WI38 (cell line): ENCODE data around the gene SP140L.
"Not testable (repeated sequence)": the region's sequence is repeated elsewhere in the genome, so short reads cannot be mapped to it uniquely, and the experiment has no call there.

ENCODE experiments used
- H3K4me3 ChIP-seq: 2 replicates; pipeline ENCODE4 v1.5.1; 2011; ENCODE audit warnings: low read depth, mild to moderate bottlenecking, control low read depth, low read length
- TF ChIP-seq, protein P1 (sequence below): IDR thresholded peaks from 2 replicates; pipeline ENCODE4 v1.5.1; 2012; ENCODE audit warnings: low read depth, mild to moderate bottlenecking, control low read depth, low read length

The SP140L gene

DNA sequence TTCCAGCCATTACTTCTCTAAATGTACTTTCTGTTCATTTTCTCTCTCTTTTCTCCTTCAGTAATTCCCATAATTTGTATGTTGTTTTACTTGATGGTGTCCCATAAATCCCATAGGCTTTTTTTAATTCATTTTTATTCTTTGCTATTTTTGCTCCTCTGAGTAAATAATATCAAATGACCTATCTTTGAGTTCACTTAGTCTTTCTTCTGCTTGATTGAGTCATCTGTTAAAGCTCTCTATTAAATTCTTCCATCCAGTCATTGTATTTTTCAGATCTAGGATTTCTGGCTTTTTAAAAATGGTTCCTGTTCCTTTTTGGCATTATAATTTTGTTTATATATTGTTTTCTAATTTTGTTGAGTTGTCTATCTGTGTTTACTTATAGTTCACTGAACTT is 102.5 kb downstream of the SP140L start:
- H3K4me3 ChIP-seq, result no peak overlapping the region
- TF ChIP-seq, protein P1, sequence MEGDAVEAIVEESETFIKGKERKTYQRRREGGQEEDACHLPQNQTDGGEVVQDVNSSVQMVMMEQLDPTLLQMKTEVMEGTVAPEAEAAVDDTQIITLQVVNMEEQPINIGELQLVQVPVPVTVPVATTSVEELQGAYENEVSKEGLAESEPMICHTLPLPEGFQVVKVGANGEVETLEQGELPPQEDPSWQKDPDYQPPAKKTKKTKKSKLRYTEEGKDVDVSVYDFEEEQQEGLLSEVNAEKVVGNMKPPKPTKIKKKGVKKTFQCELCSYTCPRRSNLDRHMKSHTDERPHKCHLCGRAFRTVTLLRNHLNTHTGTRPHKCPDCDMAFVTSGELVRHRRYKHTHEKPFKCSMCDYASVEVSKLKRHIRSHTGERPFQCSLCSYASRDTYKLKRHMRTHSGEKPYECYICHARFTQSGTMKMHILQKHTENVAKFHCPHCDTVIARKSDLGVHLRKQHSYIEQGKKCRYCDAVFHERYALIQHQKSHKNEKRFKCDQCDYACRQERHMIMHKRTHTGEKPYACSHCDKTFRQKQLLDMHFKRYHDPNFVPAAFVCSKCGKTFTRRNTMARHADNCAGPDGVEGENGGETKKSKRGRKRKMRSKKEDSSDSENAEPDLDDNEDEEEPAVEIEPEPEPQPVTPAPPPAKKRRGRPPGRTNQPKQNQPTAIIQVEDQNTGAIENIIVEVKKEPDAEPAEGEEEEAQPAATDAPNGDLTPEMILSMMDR, result no peak

DNA sequence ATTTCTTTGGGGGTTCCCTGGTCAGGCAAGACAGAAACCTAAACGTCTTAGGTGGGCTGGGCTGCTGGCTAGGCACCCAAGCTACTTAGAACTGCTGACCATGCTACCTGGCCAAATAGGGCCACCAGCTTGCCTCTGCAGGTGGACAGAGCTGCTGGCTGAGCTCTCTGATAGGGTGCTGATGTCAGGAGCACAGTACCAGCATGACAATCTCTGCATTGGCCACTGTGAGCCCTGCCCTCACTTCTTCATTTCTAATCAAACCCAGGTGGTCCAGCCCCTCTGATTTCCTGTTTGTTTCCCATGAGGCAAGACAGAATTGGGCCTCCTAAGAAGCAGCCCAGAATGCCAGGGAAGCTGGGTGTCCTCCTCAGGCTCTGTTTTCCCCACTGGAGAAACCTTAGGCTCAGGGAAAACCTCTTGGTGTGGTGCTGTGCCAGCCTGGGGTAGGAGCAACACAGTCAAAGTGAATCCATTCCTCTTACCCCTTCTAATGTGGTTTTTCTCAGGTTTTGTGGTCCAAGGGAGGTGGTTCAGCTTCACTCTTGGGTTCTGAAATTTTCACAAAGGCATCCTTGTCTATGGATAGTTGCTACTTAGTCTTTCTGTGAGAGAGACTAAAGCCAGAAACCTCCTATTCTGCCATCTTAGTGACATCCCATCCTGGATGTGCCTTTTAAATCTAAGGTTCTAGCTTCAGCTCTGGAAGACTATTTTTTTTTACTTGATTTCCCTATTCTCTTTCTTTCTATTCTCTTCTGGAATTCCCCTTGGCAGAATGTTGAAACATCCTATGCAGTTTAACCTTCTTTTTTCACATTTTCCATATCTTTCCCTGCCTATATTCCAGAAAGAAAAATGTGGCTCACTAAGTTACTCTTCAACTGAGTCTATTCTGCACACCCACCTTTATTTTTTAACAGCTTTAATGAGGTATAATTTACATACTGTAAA is 104.2 kb downstream of the SP140L start:
- H3K4me3 ChIP-seq, result no peak overlapping the region
- TF ChIP-seq, protein P1, result no peak

DNA sequence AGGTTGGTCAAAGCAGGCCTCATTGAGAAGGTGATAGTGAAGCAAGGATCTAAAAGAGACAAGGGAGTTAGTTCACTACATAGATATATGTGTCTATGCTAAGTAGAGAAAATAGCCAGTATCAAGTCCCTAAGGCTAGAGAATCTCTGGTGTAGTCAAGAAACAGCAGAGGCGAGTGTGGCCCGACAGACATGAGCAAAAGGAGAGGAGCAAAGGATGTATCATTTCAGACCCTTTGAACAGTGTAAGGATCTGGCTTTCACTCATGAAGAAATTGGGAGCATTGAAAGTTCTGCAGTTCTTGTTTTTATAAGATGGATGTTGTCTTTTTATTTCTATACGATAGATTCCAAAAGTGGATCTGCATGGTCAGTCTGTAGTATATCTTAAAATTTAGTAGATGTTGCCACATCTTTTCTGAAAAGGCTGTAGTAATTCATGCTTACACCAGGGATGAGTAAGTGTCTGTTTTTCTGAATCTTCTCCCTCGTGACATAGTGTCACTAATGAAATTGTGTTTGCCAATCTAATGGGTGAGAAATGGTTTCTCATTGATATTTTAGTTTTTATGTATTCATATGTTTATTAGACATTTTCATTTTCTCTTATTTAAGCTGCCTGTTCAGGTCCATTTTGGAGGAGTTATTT is 107.8 kb downstream of the SP140L start:
- H3K4me3 ChIP-seq, result no peak overlapping the region
- TF ChIP-seq, protein P1, result no peak

DNA sequence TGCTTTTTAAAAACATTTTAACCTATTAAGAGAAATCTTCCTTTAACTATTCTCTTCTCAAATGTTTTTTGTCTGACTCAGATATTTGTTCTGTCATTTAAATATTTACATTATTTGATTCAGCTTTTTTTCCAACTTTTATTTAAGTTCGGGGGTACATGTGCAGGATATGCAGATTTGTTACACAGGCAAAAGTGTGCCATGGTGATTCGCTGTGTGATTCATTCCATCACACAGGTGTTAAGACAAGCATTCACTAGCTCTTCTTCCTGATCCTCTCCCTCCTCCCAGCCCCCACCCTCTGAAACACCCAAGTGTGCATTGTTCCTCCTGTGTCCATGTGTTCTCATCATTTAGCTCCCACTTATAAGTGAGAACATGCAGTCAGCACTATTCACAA is 108.4 kb downstream of the SP140L start:
- no peak overlapping the region for H3K4me3 ChIP-seq
- TF ChIP-seq, protein P1, result no peak

DNA sequence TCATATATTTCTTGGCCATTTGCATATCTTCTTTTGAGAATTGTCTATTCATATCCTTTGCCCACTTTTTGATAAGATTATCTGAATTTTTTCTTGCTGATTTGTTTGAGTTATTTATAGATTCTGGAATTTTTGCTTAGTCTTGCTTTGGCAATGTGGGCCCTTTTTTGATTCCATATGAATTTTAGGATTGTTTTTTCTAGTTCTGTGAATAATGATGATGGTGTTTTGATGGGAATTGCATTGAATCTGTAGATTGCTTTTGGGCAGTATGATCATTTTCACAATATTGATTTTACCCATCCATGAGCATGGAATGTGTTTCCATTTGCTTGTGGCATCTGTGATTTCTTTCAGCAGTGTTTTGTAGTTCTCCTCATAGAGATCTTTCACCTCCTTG is 112.1 kb downstream of the SP140L start:
- not testable (repeated sequence) for H3K4me3 ChIP-seq

DNA sequence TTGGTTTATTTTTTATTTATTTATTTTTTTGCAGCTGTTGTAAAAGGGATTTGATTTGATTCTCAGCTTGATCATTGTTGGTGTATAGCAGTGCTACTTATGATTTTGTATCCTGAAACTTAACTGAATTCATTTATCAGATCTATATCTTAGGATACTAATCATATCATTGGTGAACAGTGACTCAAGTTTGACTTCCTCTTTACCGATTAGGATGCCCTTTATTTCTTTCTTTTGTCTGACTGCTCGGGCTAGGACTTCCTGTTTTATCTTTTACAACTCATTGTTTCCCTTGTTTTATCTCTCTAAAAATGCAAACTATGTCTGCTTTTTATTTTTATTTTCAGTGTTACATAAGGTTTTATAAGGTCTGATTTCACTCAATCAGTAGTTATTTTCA is 112.6 kb downstream of the SP140L start:
- TF ChIP-seq, protein P1, result no peak
- no peak overlapping the region for H3K4me3 ChIP-seq

DNA sequence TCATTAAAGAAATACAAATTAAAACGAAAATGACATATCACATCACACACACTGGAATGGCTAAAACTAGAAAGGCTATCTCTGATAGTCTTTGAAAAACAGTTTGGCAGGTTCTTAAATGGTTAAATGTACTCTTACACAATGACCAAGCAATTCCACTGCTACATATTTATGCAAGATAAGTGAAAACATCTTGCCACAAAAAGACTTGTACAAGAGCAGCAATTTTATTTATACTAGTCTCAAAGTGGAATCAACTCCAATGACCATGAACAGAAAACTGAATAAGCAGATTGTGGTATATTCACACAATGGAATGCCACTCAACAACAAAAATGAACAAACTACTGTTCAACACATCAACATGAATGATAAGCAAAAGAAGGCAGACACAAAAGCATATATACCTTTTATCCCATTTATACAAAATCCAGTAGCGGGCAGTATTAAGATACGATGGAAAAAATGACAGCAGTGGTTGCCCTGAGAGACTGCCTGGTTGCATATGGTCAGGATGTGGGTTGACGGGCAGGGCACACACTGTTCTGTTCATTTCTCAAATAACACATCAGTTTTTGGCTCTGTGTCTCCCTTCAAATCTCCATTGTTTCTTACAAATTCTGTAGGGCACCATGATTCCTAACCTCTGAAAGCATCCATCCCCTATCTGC is 114.4 kb downstream of the SP140L start:
- TF ChIP-seq, protein P1, result no peak
- H3K4me3 ChIP-seq, result no peak overlapping the region
